HCT116 (cell line): ENCODE results near the gene RTN4RL2. TPM values are rescaled to one million over a fixed set of nuclear protein-coding genes. Genes with fewer than 3 reads are reported as not detected.

Source experiments
- ATAC-seq: fragments of 200-7000 bp; cut with Tn5 transposase; 2 replicates; pipeline ENCODE4 v1.9.1; 2020; ENCODE audit warnings: mild to moderate bottlenecking, moderate library complexity
- BruUV-seq: library from RNA; stranded (reverse); fragments of 400-500 nt; replicated peaks from 2 replicates; lab custom pipeline; 2021; lab: Mats Ljungman, UMichigan
- CTCF ChIA-PET: fragments of 300-600 bp; sonication (Branson Sonifier 250); formaldehyde crosslinking; loops from one replicate; lab custom pipeline; 2021; ENCODE audit warnings: antibody characterized with exemption; lab: Charles Lee
- POLR2A ChIA-PET: fragments of 300-600, 350-600 bp; sonication (Branson Sonifier 250); formaldehyde crosslinking; loops from one replicate; lab custom pipeline; 2021; ENCODE audit warnings: antibody characterized with exemption; lab: Charles Lee
- RAD21 ChIA-PET, 2 experiments: fragments of 300-600 bp; sonication (Branson Sonifier 250); formaldehyde crosslinking; loops; one replicate each; lab custom pipeline; 2023; ENCODE audit warnings: low total read pairs in 2 of 2; ENCODE audit not compliant: uncharacterized antibody in 2 of 2, unreplicated experiment in 2 of 2, low non-redundant PET in 1 of 2; lab: Charles Lee
- DNase-seq: peaks from one replicate; pipeline ENCODE4 v3.0.0-alpha.2; 2010; ENCODE audit warnings: low read depth, low spot score
- H2AFZ ChIP-seq: fragments of 200-600 bp; shearing (Covaris generic), sonication (generic); 2 replicates; pipeline ENCODE4 v1.6.1; 2017; ENCODE audit warnings: low read depth, mixed run types, mixed read lengths, antibody characterized with exemption, low read length; ENCODE audit not compliant: poor library complexity, severe bottlenecking
- H3K27ac ChIP-seq: 2 replicates; pipeline ENCODE4 v1.5.1; 2012; ENCODE audit warnings: low read depth, low read length
- H3K27me3 ChIP-seq: fragments of 200-600 bp; sonication (generic); 2 replicates; pipeline ENCODE4 v1.6.1; 2016; ENCODE audit warnings: mixed run types, low read length, mixed read lengths; ENCODE audit not compliant: insufficient read depth
- H3K36me3 ChIP-seq, 2 experiments: fragments of 200-500 bp in 1 of 2; fragments of 200-600 bp in 1 of 2; sonication (Bioruptor generic) in 1 of 2; sonication (generic) in 1 of 2; 2 replicates each; pipeline versions ENCODE4 v1.5.1 to v1.6.1; 2014 to 2016; ENCODE audit warnings: low read length in 2 of 2, inconsistent platforms in 1 of 2, mixed read lengths in 1 of 2, mixed run types in 1 of 2; ENCODE audit not compliant: insufficient read depth in 2 of 2, control insufficient read depth in 1 of 2
- H3K4me1 ChIP-seq, 2 experiments: fragments of 200-600 bp in 1 of 2; sonication (generic) in 1 of 2; 2 replicates each; pipeline versions ENCODE4 v1.5.1 to v1.6.1; 2012 to 2017; ENCODE audit warnings: low read length in 2 of 2, inconsistent platforms in 1 of 2, mild to moderate bottlenecking in 1 of 2, mixed read lengths in 1 of 2, mixed run types in 1 of 2, moderate library complexity in 1 of 2; ENCODE audit not compliant: insufficient read depth in 2 of 2, control insufficient read depth in 1 of 2
- H3K4me2 ChIP-seq: fragments of 200-600 bp; sonication (generic); 2 replicates; pipeline ENCODE4 v1.6.1; 2017; ENCODE audit warnings: mixed run types, low read length, mixed read lengths
- H3K4me3 ChIP-seq, 2 experiments: fragments of 200-600 bp in 1 of 2; sonication (generic) in 1 of 2; replicated peaks in 1 of 2; 2 replicates each; pipeline ENCODE4 v1.5.1; 2011 to 2016; ENCODE audit warnings: low read length in 2 of 2, control low read depth in 1 of 2, low read depth in 1 of 2, mild to moderate bottlenecking in 1 of 2, mixed read lengths in 1 of 2, mixed run types in 1 of 2
- H3K79me2 ChIP-seq: fragments of 200-600 bp; sonication (generic); 2 replicates; pipeline ENCODE4 v1.6.1; 2017; ENCODE audit warnings: mild to moderate bottlenecking, mixed run types, low read length, moderate library complexity, mixed read lengths; ENCODE audit not compliant: insufficient read depth
- H3K9ac ChIP-seq: fragments of 200-600 bp; sonication (generic); 2 replicates; pipeline ENCODE4 v1.6.1; 2016; ENCODE audit warnings: low read length, mixed read lengths
- H3K9me2 ChIP-seq: fragments of 200-600 bp; sonication (generic), shearing (Covaris generic); 2 replicates; pipeline ENCODE4 v1.6.1; 2017; ENCODE audit warnings: mixed run types, mild to moderate bottlenecking, moderate library complexity; ENCODE audit not compliant: insufficient read depth
- H3K9me3 ChIP-seq, 2 experiments: fragments of 200-500 bp in 1 of 2; fragments of 200-600 bp in 1 of 2; sonication (Bioruptor generic) in 1 of 2; sonication (generic) in 1 of 2; 2 replicates each; pipeline ENCODE4 v1.6.1; 2014 to 2017; ENCODE audit warnings: low read length in 2 of 2, mixed read lengths in 2 of 2, inconsistent platforms in 1 of 2, low read depth in 1 of 2, mild to moderate bottlenecking in 1 of 2, mixed run types in 1 of 2, moderate library complexity in 1 of 2; ENCODE audit not compliant: control insufficient read depth in 1 of 2, insufficient read depth in 1 of 2
- H4K20me1 ChIP-seq: fragments of 200-600 bp; sonication (generic), shearing (Covaris generic); 2 replicates; pipeline ENCODE4 v1.6.1; 2017; ENCODE audit warnings: mixed run types, mild to moderate bottlenecking, moderate library complexity; ENCODE audit not compliant: insufficient read depth
- ATF3 ChIP-seq: IDR thresholded peaks from 2 replicates; pipeline ENCODE4 v1.6.1; 2012
- CBX3 ChIP-seq: IDR thresholded peaks from 2 replicates; pipeline ENCODE4 v1.6.1; 2012; ENCODE audit warnings: low read depth
- CEBPB ChIP-seq: IDR thresholded peaks from 2 replicates; pipeline ENCODE4 v1.6.1; 2012; ENCODE audit warnings: low read depth
- EGR1 ChIP-seq: IDR thresholded peaks from 2 replicates; pipeline ENCODE4 v1.6.1; 2012; ENCODE audit warnings: low read depth
- ELF1 ChIP-seq: IDR thresholded peaks from 2 replicates; pipeline ENCODE4 v1.6.1; 2012; ENCODE audit warnings: low read depth, borderline replicate concordance
- EZH2 ChIP-seq: fragments of 200-600 bp; sonication (generic); IDR thresholded peaks from 2 replicates; pipeline ENCODE4 v1.6.1; 2017; ENCODE audit warnings: antibody characterized with exemption, mixed run types
- FOSL1 ChIP-seq: IDR thresholded peaks from 2 replicates; pipeline ENCODE4 v1.6.1; 2012; ENCODE audit warnings: low read depth
- MAX ChIP-seq: IDR thresholded peaks from 2 replicates; pipeline ENCODE4 v1.6.1; 2012
- POLR2A ChIP-seq: IDR thresholded peaks from 2 replicates; pipeline ENCODE4 v1.7.0; 2011; ENCODE audit warnings: borderline replicate concordance; ENCODE audit not compliant: insufficient read depth, insufficient read length; ENCODE audit errors: extremely low read depth
- RAD21 ChIP-seq: IDR thresholded peaks from 2 replicates; pipeline ENCODE4 v1.6.1; 2012; ENCODE audit warnings: low read depth, mild to moderate bottlenecking
- SIN3A ChIP-seq: IDR thresholded peaks from 2 replicates; pipeline ENCODE4 v1.6.1; 2012; ENCODE audit warnings: low read depth
- SP1 ChIP-seq: IDR thresholded peaks from 2 replicates; pipeline ENCODE4 v1.6.1; 2012; ENCODE audit warnings: low read depth
- YY1 ChIP-seq: IDR thresholded peaks from 2 replicates; pipeline ENCODE4 v1.6.1; 2011; ENCODE audit warnings: low read length, low read depth, moderate library complexity, mild to moderate bottlenecking; ENCODE audit not compliant: insufficient replicate concordance; ENCODE audit errors: extremely low read depth
- ZNF274 ChIP-seq: fragments of 200-500 bp; sonication (Bioruptor generic); IDR thresholded peaks from 2 replicates; pipeline ENCODE4 v1.6.1; 2014; ENCODE audit warnings: mild to moderate bottlenecking, low read depth, low read length, inconsistent platforms
- intact Hi-C: fragments of 100-400 bp; cut with micrococcal nuclease; formaldehyde crosslinking; loops from 2 replicates; pipeline ENCODE4 v1.10.0; 2022
- total RNA-seq: library from RNA; stranded (reverse); gene quantifications from one replicate; pipeline ENCODE4 v1.2.1, GENCODE V29; 2021; ENCODE audit not compliant: unreplicated experiment

Gene RTN4RL2
- total RNA-seq, 1 experiment from 2014 or later = 24.0 TPM

- H3K4me2 ChIP-seq = peak overlapping the region; percentile 96
- no peaks in the 10 kb centered on the region for H3K79me2 ChIP-seq
- H3K4me3 ChIP-seq = peak overlapping the region; percentile 70 to 73; a peak in 3 of 4 replicates
- ChIA-PET RAD21 (no interaction called here), POLR2A (interaction anchor here (2.4 kb wide), 1 partner anchor 21 kb away, joined by 7 read pairs; no protein-coding TSS in a partner anchor), CTCF (interaction anchor here (1.2 to 2.7 kb wide), 2 partner anchors 13 to 20 kb away, joined by 4 to 15 read pairs; no protein-coding TSS in a partner anchor)
- DNase-seq (no peak), ATAC-seq (0 out of 2 replicates have a peak, but pooled peaks have one; percentile 9)
- no peaks in the 10 kb centered on the region for H3K9me3 ChIP-seq
- H3K27me3 ChIP-seq = no peaks in the 10 kb centered on the region
- H3K36me3 ChIP-seq = no peaks in the 10 kb centered on the region
- intact Hi-C loops = no loop called here
- H3K27ac ChIP-seq = no peak overlapping the region
- no peaks in the 10 kb centered on the region for H4K20me1 ChIP-seq
- no TSS peak for BruUV-seq
- no peak for TF ChIP-seq EZH2
- TF ChIP-seq CEBPB = no peak
- no peak for TF ChIP-seq ATF3
- no peak for TF ChIP-seq ELF1
- no peak for TF ChIP-seq SIN3A
- TF ChIP-seq ZNF274 = no peak
- no peak for TF ChIP-seq SP1
- no peak for TF ChIP-seq EGR1
- no peak for TF ChIP-seq MAX
- TF ChIP-seq YY1 = no peak
- TF ChIP-seq POLR2A = no peak
- TF ChIP-seq RAD21 = no peak
- TF ChIP-seq FOSL1 = no peak
- TF ChIP-seq CBX3 = no peak
- H3K4me1 ChIP-seq = peaks cover 3 to 15% of the 10 kb centered on the region in 2 experiments; a peak in 3 of 4 replicates
- H2AFZ ChIP-seq = no peak overlapping the region
- H3K9ac ChIP-seq = no peak overlapping the region
- no peaks in the 10 kb centered on the region for H3K9me2 ChIP-seq
Observed at GRCh38 chr11:57513911-57514537, 53.7 kb downstream of the RTN4RL2 start.
